ENCODE results near the gene RIPOR3. TPM values are rescaled to one million over a fixed set of nuclear protein-coding genes. Genes with fewer than 3 reads are reported as not detected.

Gene RIPOR3
- total and polyA plus RNA-seq, 12 donors = 1.6 to 50.2 (median 3.3) TPM

DNA sequence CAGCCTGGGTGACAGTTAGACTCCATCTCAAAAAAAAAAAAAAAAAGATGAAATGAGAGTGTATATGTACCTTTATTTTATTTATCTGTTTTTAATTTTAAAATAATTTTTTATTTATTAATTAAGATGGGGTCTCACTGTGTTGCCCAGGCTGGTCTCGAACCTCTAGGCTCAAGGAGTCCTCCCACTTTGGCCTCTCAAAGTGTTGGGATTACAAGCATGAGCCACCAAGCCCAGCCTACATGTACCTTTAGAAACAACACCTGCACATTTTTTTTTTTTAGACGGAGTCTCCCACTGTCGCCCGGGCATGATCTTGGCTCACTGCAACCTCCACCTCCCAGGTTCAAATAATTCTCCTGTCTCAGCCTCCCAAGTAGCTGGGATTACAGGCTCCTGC, 28.0 kb upstream of the RIPOR3 start:
- H3K27ac ChIP-seq = no peak overlapping the region
- DNase-seq (no peak), ATAC-seq (no peak)
- no peak overlapping the region for H3K4me3 ChIP-seq
- 95 to 99% methylated on average over 4 of the region's 4 CpGs for WGBS, 2 donors
- TF ChIP-seq, protein P1, sequence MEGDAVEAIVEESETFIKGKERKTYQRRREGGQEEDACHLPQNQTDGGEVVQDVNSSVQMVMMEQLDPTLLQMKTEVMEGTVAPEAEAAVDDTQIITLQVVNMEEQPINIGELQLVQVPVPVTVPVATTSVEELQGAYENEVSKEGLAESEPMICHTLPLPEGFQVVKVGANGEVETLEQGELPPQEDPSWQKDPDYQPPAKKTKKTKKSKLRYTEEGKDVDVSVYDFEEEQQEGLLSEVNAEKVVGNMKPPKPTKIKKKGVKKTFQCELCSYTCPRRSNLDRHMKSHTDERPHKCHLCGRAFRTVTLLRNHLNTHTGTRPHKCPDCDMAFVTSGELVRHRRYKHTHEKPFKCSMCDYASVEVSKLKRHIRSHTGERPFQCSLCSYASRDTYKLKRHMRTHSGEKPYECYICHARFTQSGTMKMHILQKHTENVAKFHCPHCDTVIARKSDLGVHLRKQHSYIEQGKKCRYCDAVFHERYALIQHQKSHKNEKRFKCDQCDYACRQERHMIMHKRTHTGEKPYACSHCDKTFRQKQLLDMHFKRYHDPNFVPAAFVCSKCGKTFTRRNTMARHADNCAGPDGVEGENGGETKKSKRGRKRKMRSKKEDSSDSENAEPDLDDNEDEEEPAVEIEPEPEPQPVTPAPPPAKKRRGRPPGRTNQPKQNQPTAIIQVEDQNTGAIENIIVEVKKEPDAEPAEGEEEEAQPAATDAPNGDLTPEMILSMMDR (IDR thresholded peaks at IDR 0.05) = no peak
- peaks cover under 1 to 25% (median 7%) of the 10 kb centered on the region in 9 donors for H3K4me1 ChIP-seq
- no peaks in the 10 kb centered on the region for H3K27me3 ChIP-seq
- no peaks in the 10 kb centered on the region for H3K9me3 ChIP-seq
- intact Hi-C loops (cut with DNase I) = loop anchor here in 3 of 10 donors (10.0 kb wide), 2 partner anchors 55 to 65 kb away; no protein-coding TSS in a partner anchor
- H3K36me3 ChIP-seq = no peaks in the 10 kb centered on the region

DNA sequence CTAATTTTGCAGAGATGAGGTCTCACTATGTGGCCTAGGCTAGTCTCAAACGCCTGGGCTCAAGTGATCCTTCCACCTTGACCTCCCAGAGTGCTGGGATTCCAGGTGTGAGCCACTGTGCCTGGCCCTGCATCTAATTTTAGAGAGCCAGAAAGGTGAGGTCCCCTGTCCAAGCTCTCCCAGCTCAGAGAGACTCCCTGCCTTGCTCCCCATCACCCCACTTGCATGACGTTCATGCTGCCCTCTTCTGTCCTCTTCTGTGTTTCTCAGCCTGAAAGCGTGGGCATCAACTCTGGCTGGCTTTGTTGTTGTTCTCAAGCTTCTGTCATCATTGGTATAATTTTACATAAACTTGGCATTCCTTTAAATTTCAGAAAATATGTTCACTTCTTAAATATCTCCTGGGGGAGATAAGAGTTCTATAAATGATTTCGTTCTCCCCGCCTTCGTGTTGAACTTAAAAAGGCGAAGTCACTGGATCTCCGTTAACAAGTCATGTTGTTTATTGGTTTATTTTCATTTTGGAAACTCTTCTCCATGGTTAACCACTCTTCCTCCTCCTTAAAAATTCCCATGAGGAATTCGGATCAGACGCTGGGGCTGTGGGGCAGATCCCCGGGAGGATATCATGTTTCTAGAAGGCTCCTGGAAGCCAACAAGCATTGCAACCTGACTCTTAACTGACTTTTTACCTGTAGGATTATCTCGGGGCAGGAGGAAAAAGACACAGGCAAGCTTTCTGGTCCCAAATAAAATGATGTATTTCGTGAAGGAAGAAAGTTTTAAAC, 26.8 kb upstream of the RIPOR3 start:
- ATAC-seq (no peak), DNase-seq (no peak)
- intact Hi-C loops (cut with DNase I) = loop anchor here in 3 of 10 donors (10.0 kb wide), 2 partner anchors 53 to 63 kb away; no protein-coding TSS in a partner anchor
- WGBS, 2 donors = 57 to 66% methylated on average over 13 of the region's 13 CpGs
- Histone ChIP-seq H3K36me3 (no peaks in the 10 kb centered on the region), H3K27ac (peak overlapping the region in 1 of 10 donors; percentile 11), H3K4me3 (no peak overlapping the region), H3K9me3 (no peaks in the 10 kb centered on the region), H3K27me3 (no peaks in the 10 kb centered on the region), H3K4me1 (peaks cover 0 to 27% (median 5%) of the 10 kb centered on the region in 9 donors)
- TF ChIP-seq, protein P1 (IDR thresholded peaks at IDR 0.05) = peak in 1 of 9 donors; percentile 6

DNA sequence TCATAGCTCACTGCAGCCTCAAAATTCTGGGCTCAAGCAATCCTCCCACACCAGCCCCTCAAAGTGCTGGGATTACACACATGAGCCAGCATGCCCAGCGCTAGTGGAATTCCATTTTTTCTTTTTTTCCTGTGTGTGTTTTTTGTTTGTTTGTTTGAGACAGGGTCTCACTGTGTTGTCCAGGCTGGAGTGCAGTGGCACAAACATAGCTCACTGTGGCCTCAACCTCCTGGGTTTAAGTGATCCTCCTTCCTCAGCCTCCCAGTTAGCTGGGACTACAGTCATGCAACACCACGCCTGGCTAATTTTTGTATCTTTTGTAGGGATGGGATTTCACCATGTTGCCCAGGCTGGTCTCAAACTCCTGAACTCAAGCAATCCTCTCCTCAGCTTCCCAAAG, 26.0 kb upstream of the RIPOR3 start:
- no peak overlapping the region for H3K27ac ChIP-seq
- H3K27me3 ChIP-seq = no peaks in the 10 kb centered on the region
- H3K4me1 ChIP-seq = peaks cover 0 to 23% (median 4%) of the 10 kb centered on the region in 9 donors
- DNase-seq (no peak), ATAC-seq (no peak)
- 62 to 84% methylated on average over 2 of the region's 2 CpGs for WGBS, 2 donors
- intact Hi-C loops (cut with DNase I) = loop anchor here in 3 of 10 donors (10.0 kb wide), 2 partner anchors 53 to 63 kb away; no protein-coding TSS in a partner anchor
- H3K9me3 ChIP-seq = no peaks in the 10 kb centered on the region
- H3K36me3 ChIP-seq = no peaks in the 10 kb centered on the region
- H3K4me3 ChIP-seq = no peak overlapping the region
- TF ChIP-seq, protein P1 (IDR thresholded peaks at IDR 0.05) = no peak

DNA sequence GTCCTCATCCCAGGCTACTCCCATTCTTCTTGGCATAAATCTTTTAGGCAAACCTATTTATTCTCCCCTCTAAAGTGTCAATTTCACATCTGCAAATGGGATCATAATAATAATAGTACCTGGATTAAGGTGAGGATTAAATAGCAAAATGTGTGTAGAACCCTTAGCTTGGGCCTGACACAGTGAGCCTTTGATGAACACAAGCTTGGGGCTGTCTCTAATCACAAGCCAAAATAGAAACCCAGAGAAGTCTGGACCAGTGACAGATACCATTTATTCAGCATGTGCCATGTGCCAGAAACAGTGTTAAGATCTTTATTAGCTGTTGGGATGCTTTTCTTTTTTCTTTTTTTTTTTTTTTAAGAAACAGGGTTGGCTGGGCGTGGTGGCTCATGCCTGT, 25.2 kb upstream of the RIPOR3 start:
- no peaks in the 10 kb centered on the region for H3K36me3 ChIP-seq
- H3K4me1 ChIP-seq = peaks cover 0 to 15% (median 0%) of the 10 kb centered on the region in 9 donors
- H3K27me3 ChIP-seq = no peaks in the 10 kb centered on the region
- DNase-seq (no peak), ATAC-seq (no peak)
- no peaks in the 10 kb centered on the region for H3K9me3 ChIP-seq
- intact Hi-C loops (cut with DNase I) = loop anchor here in 3 of 10 donors (10.0 kb wide), 2 partner anchors 52 to 62 kb away; no protein-coding TSS in a partner anchor
- TF ChIP-seq, protein P1 (IDR thresholded peaks at IDR 0.05) = no peak
- no peak overlapping the region for H3K27ac ChIP-seq
- H3K4me3 ChIP-seq = no peak overlapping the region
- 94% methylated on average over 1 of the region's 1 CpG for WGBS, 2 donors
